VCaP (cell line): ENCODE measurements around the gene TMEM170A.
A peak's percentile ranks its signal among the peaks of the same experiment; 100 is the strongest.

Experiments used
- H3K27ac ChIP-seq: fragments of 450-650 bp; 2 replicates; pipeline ENCODE4 v1.5.1; 2017
- TF ChIP-seq, protein P1 (sequence below): fragments of 450-650 bp; conservative IDR thresholded peaks from 2 replicates; pipeline ENCODE4 v1.5.1; 2017; ENCODE audit warnings: mild to moderate bottlenecking, moderate library complexity

The TMEM170A gene

DNA sequence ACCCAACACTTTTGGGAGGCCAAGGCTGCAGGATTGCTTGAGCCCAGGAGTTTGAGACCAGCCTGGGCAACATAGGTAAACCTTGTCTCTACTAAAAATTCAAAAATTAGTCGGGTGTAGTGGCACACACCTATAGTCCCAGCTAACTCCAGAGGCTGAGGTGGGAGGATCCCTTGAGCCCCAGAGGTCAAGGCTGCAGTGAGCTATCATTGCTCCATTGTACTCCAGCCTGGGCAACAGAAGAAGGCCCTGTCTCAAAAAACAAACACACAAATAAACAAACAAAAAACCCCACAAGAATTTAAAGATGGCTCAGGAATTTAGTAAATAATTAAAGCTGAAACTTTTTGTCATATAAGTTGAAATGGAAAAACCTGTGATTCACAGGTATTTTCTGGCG is 2.3 kb upstream of the TMEM170A start:
- no peak overlapping the region for H3K27ac ChIP-seq
- TF ChIP-seq, protein P1, sequence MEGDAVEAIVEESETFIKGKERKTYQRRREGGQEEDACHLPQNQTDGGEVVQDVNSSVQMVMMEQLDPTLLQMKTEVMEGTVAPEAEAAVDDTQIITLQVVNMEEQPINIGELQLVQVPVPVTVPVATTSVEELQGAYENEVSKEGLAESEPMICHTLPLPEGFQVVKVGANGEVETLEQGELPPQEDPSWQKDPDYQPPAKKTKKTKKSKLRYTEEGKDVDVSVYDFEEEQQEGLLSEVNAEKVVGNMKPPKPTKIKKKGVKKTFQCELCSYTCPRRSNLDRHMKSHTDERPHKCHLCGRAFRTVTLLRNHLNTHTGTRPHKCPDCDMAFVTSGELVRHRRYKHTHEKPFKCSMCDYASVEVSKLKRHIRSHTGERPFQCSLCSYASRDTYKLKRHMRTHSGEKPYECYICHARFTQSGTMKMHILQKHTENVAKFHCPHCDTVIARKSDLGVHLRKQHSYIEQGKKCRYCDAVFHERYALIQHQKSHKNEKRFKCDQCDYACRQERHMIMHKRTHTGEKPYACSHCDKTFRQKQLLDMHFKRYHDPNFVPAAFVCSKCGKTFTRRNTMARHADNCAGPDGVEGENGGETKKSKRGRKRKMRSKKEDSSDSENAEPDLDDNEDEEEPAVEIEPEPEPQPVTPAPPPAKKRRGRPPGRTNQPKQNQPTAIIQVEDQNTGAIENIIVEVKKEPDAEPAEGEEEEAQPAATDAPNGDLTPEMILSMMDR, result no peak

DNA sequence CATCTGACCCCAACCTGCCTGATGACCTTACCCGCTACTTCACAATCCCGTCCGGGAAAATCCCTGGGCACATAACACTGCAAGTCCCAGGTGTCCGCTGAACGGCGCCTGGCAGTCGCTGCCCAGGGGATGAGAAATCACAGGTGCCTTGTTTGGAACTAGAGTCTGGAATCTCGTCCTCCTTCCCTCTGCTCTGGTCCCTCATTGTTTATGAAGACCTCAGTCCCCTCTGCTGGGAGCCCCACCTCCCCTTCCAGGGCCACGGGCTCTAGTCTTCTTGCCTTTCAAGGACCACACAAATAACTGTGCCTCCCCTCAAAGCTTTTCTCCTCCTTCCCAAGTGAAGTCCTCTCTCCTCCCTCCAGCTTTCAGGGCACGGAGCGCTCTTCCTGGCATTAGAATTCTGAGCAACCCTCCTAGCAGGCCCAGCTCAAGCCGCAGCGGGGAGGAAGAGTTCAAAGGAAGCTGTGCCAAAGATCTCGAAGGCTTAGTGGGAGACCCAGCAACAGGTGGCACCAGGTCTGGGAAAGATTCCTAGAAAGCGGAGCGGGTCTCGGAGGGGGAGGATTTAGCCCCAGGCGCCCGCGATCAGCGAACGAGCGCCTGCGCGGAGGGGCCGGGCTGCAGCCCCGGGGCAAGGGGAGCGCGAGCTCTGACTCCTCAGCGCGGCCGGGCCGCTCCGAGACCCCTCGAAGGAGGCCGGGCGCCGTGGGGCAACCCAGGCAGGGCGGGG is 934 bp downstream of the TMEM170A start:
- peak overlapping the region; percentile 82 for H3K27ac ChIP-seq

DNA sequence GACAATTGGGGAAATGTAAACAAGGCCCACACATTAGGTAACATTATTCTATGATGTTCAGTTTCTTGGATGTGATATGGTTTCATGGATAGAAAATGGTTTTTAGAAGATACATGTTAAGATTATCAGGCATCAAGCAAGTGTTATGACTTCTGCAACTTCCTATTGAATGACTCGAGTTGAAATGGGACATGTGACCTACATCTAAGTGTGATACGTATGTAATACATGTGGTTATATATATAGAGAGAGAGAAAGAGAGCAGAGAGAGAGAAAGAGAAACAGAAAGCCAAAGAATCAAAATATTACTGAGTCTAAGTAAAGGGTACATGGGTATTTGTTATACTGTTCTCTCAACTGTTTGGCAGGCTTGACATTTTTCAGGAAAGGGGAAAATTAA is 1.7 kb downstream of the TMEM170A start:
- TF ChIP-seq, protein P1, result no peak
- no peak overlapping the region for H3K27ac ChIP-seq

DNA sequence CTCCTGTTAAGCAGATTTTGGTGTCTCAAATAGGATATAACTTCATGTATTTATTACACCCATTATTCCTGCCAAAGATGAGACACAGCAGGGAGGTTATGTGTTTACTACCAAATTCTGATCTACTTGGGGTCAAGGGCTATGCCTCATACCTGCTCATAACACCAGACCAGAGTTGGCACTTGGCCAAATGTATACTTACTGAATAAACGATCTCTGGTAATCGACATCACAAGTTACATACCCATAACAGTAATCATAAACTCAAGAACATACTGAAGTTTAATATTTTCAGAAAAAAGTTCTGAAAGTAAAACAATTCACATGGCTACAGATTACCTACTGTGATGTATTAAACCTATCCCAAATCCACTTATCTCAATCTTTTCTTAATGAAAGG is 2.9 kb downstream of the TMEM170A start:
- TF ChIP-seq, protein P1, result no peak
- H3K27ac ChIP-seq, result no peak overlapping the region

DNA sequence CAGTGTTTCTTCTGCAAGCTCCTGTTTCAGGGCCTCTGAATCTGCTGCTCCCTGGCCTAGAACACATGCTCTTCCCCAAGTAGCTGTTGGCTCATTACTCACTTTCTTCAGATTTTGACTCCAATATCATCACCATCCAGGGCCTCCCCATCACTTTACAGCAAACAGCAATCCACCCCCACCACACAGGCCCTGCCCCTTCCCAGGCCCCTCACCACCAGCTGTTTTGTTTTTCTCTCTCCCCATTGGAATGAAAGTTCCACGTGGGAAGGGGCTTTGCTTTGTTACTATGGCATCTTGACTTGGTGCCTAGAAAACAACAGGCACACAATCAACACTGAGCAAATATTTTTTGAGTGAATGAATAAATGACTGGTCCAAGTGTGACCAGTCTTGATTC is 4.0 kb downstream of the TMEM170A start:
- TF ChIP-seq, protein P1, result no peak
- no peak overlapping the region for H3K27ac ChIP-seq

DNA sequence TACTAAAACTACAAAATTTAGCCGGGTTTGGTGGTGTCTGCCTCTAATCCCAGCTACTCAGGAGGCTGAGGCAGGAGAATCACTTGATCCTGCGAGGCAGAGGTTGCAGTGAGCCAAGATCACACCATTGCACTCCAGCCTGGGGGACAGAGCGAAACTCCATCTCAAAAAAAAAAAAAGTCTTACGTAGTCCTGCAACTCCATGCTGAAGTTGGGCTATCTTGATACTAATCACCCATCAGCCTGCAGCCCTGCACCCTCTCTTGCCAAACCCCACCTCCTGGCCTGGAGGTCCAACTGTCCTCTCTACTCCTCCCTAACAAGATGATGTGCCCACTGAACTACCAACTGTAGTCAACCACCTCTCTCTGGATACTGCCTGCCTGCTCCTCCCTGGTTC is 4.8 kb downstream of the TMEM170A start:
- TF ChIP-seq, protein P1, result no peak
- H3K27ac ChIP-seq, result no peak overlapping the region

DNA sequence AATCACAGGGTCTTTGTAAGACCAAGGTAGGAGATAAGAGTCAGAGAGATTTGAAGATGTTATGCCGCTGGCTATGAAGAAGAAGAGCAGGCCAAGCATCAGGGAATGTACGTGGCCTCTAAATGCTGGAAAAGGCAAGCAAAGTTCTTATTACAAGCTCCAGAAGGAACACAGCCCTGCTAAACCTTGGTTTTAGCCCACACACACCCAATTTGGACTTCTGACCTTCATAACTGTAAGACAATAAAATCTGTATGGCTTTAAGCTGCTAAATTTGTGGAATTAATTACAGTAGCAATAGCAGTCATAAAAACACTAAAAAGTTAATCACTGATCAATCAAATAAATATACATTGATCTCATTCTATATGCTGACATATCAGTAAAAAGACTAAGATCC is 6.0 kb downstream of the TMEM170A start:
- TF ChIP-seq, protein P1, result no peak
- peak overlapping the region; percentile 28; the same call in 1 of the 2 replicates for H3K27ac ChIP-seq

DNA sequence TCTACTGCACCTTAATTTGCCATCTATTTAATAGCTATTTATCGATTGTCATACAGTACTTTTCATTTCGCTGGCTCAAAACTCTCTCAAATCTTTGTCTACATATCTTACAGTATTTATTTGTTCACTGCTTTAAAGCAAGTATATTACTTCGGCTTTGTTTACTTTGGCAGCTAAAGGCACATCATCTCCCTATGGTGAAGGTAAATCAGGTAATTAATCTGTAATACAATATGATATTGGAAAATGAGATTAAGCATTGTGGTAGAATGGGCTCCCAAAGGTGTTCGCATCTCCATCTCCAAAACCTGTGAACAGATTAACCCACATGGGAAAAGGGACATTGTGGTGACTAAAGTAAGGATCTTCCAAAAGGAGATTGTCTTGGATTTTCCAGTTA is 6.5 kb downstream of the TMEM170A start:
- TF ChIP-seq, protein P1, result no peak
- peak overlapping the region; percentile 28; the same call in 1 of the 2 replicates for H3K27ac ChIP-seq
